NCI-H1417 treated with DMSO at 0.1 percent for 48 hours (cell line): ENCODE results near the gene BDH1.

ENCODE experiments used
- DNase-seq: peaks from one replicate; lab custom pipeline; 2025; lab: John Stamatoyannopoulos, UW

BDH1 gene

DNA sequence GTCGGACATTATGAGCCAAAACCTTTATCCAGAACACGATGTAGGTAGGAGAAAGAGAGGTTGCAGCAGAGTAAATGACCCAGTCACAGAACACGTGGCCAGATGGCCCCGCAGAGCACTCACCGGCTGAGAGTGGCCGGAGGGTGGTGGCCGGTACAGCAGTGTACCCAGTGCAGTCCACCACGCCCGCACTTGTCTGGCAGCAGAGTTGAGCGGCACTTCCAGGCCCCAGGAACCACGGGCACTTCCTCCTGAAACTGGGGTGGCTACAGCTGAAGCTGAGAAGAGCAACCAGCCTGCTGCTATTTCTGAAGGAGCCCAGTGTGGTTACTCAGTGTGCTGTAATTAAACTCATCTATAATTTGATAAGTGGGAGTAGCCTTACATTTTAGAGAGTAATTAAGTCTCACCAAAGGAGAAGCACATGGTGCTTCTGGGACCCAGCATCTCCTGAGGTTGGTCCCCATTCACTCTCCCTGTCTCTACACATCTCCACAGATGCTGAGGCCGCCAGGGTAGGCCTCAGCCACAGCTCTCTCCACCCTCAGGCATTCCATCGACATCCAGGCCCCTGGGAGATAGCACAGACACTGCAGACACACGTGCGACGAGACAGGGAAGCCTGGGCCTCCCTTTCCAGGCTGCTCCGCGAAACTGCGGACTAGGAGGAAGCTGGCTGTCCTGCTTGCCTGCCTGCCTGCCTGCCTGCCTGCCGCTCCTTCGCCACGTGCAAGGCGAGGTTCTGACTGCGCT, 49.8 kb downstream of the BDH1 start:
- DNase-seq: no peak

DNA sequence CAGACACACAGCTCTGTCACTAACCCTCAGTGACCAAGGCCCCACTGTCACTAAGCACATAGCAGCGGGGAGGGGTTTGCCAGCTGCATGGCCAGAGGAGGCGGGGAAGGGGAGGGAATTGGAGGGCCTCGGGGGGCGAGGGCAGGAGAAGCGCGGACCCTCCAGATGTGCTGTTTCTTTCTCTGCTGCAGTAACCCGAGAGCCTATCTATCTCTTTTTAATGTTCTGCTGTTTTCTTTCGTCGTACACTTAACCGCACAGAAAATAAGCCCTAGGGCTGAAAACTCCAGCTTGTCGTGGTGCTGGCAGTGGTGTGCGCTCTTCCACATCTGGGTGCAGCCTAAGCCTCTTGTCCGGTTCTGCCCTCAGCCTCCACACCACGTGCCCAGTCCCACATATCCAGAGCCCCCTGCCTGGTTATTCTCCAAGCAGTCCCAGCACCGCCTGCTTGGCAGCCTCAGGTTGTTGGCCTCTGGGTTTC, 51.1 kb downstream of the BDH1 start:
- DNase-seq: no peak

DNA sequence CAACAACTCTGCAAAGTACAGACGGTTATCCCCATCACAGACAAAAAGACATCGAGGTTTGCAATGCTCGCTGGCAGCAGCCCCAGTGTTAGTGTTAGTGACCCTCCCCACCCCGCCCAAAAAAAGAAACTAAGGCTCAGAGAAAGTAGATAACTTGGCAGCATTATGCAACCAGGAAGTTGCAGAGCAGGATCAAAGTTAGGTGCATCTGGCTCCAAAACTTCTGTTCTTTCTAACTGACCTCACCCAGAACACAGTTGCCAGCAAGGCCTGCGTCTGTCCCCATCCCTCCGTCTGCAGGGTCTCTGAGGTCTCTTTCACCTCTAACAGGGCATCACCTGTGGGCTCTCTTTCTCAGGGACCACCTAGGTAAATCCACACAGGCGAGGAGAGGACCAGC, 51.5 kb downstream of the BDH1 start:
- no peak for DNase-seq

DNA sequence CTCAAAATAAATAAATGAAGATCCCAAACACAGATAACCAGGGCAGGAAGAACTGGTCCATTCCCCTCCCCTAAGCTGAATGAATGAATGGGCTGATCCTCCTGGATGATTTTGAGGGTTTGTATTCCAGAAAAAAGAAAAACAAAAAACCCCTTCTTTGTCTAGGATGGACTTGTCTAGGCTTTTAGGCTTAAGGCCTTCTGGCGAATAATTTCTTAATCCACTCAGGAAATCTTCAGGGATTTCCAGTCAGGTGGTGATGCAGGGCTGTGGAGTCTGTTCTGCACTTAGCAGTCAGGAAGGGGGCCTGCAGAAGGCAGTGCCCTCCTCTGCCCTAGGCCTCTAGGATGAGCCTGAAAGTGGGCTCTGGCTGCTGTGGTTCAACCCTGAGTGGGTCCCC, 52.1 kb downstream of the BDH1 start:
- no peak for DNase-seq

DNA sequence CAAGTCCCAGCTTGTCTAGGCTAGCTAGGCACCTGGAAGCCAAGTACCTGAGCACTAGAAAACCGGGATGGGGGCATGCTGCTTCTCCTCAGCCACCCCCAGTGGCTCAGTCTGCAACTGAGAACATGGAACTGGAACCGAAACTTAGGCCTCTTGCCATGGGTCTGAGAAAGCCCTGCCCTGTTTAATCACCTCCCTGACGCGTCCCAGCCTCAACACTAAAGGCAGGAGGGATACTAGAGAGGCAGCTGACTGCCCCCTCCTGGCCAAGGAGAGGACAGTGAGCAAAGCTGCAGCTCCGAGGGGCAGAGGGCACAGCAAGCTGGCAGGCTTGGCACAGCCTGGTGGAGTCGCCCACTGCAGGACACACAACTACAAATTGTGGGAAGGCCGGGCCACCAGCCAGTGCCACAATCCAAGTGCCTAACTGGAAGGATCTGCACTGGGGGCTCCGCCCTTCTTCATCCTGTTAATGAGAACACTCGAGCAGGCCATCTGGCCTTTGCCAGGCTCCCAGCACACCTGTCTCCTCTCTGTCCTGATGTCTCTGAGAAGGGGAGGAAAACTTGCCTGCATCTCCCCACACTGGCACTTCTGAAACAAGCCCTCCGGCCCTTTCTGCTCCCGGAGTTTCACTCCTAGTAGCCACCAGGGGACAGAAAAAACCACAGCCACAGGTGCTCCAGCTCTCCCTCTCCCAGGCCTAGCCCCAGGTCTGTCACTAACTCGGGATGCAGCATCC, 53.7 kb downstream of the BDH1 start:
- DNase-seq: no peak

DNA sequence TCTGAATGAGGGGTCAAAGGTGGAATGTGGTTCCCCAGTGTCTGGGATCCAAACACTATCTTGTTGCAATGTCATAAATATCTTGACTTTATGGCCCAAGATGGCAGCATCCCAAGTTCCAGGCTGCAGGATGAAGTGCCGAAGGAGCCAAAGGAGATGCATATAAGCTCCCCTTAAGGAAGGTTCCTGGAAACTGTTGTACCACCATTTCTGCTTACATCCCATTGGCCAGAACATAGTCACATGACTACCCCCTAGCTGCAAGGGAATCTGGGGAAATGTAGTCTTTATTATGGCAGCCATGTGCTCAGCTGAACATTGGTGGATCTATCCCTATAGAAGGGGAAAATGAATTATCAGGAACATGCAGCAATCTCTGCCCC, 54.3 kb downstream of the BDH1 start:
- no peak for DNase-seq

DNA sequence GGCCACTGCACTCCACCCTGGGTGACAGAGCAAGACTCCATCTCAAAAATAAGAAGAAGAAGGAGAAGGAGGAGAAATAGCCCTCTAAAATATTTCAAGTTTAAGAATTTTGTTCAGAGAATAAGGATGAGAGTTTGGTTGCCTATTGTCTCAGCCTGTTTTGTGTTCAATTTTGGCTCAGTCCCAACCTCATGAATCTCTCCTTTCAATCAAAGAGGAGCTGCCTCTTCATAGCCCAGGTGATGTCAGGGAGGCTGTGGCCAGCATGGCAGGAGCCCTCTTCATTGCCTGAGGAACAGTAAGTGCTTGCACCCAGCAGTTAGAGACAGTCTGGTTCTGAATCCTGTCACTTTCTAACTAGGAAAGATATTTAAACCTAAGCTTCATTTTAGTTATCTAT, 55.0 kb downstream of the BDH1 start:
- DNase-seq: no peak

DNA sequence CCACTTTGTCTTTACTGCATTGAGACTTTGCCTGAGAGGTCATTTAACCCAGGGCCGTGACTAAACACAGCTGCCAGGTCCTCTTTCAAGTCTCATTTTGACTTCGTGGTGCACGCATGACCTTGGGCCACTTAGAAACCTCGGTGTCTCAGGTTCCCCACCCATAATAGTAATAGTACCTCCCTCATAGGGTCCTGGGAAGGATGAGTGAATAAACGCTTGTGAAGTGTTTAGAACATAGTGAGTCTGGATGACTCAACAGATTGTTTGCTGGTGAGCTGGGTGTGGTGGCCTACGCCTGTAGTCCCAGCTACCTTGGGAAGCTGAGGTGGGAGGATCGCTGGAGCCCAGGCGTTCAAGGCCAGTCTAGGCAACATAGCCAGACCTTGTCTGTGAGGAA, 56.3 kb downstream of the BDH1 start:
- DNase-seq: no peak

DNA sequence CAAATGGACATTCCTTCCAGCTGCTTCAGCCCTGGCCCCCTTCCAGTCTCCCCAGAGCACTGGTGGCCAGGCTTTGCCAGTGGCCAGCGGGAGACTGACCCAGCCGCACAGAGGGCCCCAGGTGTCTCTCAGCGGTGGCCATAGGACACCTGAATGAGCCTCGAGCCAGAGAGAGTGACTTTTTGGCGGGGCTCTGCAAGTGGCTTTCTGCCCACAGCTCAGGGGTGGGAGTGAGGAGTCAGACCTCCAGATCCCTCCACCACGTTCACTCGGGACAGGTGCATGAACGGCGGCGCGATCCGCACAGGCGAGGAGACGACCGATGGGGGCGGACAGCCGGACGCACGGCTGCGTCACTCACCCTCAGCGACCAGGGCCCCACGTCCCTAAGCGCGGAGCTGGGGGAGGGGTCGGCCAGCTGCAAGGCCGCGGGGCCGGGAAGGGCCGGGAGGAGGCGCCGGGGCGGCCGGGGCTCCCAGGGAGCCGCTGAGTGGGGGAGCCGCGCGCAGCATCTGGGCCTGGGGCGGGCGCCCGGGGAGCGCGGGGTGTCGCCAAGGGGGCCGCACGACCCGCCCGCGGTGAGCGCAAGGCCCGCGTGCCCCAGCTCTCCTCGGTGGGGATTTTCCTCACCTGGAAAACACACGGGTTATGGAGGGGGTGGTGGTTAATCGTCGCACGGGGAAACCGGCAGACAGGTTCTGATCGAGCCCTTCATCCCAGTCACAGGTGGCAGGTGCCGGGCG, 57.1 kb downstream of the BDH1 start:
- no peak for DNase-seq

DNA sequence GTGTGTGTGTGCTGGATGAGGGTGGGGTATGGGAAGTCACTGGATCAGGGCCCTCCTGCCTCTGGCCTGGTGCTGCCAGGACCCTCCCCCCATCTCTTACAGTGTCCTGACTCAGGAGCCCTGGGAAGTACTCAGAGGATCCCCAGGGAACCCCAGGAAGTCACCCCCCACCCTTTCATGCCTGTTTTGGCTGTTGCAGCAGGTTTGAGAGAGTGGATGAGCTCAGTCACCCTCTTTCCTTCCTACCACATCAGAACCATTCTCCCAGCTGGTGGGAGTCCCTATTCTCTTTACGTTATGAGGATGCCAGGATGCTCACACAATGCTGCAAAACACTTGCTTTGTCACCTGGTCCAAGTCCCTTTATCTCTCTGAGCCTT, 59.0 kb downstream of the BDH1 start:
- no peak for DNase-seq

DNA sequence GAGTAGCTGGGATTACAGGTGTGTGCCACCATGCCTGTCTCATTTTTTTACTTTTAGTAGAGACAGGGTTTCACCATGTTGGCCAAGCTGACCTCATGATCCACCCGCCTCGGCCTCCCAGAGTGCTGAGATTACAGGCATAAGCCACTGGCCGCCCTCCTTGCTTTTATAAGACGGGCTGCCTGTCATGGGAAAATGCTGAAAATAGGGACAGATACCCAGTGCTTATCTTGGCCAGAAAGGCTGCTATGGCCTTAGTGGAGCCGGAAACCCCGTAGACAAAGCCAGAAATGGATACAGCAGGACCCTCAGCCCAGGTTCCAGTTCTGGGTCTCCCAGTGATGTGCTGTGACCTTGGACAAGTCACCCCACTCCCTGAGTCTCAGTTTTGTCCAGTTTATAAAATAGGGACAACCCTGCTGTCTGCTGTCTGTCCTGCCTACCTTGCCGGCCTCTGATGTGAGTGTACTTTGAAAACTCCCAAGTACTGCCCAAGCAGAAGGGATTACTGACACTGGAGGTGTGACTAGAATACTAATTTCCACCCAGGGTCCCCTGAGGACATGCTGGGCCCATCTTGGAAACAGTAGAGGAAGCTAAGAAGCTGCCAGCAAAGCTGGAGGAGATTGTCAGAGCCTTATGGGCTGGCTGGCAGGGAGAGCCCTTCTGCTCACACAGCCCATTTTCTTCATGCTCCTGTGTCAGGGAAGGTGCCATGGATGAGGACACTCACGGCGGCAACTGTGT, 59.6 kb downstream of the BDH1 start:
- no peak for DNase-seq

DNA sequence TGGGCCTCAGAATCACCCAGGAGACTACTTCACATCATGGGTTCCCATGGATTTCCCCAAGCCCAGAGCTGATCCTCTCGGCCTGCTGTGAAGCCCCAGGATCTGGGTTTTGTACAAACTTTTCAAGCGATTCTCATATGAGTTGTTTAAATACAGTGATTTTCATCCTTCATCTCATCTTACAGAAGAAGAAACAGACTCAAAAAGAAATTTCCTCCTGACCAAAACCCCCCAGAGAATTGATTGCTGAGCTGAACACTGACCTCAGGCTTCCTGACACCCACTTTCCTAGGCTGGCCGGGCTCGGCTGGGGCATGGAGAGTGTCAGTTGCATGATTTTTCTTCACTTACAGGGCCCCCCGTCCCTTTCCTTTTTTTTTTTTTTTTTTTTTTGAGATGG, 60.3 kb downstream of the BDH1 start:
- no peak for DNase-seq

DNA sequence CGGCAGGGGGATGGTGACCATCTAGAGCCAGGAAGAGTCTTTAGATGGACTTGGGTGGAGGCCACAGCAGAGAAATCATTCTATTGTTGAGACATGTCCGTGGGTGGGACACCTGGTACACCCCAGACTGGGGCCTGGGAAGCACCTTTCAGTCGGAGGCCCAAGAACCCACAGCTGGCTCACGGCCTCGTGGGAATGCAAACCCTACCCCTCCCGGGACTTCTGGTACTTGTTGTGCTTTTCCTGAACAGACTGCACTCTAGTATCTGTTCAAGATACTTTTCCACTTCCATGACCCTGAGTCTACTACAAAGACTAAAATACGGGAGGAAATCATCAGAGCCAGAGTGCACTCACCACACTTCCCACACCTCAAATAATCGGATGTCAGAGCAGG, 60.7 kb downstream of the BDH1 start:
- no peak for DNase-seq

DNA sequence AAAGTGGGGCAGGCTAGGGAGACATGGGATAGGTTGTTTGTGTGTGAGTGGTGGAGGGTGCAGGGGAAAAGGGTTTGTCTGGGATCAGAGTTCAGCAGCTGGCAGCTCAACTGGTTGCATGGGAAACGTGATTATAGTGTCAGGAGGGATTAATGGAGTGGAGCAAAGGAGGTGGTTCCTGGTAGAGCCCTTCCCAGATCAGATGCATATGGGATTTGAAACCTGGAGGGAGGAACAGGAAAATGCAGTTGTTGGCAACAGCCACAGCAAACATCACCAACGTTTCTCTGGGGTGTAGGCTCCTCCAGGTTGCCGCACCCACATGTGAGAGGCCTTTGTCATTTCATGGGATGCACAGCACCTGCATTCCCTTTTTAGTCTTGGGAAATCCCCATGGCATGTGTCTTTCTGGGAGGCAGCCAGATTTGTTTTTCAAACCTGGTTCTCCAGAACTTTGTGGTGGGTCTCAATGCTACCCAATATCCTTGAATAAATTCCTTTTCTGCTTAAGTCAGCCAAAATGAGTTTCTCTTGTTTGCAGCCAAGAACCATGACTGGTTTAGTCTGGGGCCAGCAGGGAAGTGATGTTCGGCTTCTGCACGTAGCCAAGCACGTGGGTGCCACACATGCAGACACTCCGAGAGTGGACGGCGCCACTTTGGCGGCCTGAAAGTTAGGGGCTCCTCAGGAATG, 61.3 kb downstream of the BDH1 start:
- no peak for DNase-seq

DNA sequence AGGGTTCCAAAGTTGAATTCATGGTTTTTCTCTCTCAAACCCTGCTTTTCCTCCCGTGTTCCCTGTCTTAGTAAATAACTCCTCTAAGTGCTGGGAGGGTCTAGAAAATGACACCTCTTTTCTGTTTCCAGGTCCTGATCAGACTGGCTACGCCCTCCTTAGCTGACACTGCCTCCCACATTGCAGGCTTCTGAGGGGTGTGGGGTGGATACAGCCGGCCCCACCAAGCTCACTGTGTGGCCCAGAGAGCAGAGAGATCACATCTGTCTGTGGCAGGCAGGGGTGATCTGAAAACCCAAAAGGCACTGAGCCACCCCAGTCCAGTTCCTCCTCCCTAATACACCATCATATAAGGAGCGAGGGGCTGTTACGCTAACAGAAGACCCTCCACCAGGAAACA, 62.7 kb downstream of the BDH1 start:
- no peak for DNase-seq

DNA sequence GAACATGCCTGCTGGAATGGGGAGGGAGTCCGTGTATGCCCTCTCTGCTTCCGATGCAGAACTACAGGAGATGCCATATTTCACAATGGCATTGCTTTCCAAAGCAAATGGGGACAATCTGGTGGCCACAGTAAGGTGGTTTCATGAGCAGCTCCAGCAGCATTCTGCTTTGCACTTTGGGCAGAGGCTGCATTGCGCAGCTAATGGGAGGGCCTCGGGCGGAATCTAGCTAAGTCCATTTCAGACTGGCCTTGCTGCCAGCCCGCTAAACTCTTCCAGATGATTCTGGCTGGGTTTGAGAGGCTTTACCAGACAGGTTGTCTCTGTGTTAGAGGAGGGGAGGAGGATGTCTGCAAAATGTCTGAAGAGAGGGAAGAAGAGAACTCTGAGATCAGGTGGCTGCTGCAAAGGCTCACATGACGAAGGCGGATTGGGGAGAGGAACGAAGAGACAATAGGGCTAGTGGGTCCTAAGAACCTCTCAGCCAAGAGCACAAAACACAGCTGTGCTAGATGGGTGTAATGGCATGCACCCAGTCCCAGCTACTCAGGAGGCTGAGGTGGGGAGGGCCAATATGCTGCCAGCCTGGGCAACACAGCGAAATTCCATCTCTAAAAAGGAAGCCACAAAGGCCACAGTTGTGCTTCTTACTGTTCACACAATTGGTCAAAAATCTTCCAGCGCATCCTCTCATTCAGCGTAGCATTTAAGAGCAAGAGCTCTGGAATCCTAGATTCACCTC, 63.7 kb downstream of the BDH1 start:
- DNase-seq: no peak

DNA sequence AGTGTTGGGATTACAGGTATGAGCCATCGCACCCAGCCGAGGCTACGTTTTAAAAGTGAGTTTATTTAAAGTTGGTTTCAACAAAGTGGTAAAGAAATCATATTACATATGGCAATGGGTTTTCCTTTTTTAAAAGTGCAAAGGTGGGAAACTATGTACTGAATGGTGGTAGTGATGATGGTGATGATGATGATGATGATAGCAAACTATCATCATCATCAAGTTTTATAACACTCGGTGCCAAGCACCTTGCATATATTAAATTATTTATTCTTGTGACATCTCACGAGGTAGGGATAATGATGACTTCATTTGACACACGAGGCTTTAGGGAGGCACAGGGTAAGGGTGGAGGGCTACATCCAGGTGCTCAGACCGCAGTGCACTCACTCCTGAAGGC, 64.3 kb downstream of the BDH1 start:
- DNase-seq: no peak

DNA sequence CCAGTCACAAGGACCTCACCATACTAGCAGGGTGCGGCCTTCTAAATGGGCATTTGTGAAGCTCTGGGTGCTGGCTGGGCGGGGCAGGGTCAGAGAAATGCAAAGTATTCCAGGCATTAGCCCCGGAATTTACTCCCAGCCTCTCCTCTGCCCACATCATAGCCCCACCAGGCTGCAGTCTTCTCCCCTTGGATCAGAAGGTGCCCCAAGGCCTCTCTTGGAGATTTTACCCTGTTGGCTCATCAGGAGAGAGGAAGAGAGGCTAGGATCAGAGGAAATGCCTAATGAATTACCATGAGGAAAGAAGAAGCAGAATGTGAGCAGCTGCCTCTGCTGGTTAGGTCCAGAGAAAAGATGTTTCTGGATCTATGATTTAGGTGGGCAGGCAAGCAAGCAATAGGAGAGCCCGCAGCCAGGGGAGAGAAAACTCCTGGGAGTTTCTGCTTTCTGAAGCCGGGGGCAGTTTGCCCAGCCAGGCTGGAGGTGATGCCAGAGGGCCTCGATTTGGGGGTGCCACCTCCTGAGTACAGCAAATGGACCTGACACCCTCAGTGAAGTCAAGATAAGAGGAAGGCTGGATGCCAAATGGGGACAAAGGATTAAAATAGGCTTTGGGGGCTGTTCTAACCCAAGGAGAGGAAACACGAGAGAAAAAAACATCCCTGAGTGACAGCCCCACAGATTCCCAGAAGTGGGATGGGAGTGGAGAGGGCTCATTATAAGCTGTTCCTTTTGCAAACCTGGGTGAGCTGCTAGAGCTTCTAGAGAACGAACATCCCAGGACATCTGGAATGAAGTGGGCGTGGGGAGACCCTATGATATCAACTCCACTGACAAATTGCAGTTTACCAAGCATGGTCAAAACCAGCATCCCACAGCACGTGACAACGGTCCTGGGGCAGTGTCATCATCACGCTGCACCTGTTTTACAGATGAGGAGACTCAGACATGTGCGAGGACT, 65.4 kb downstream of the BDH1 start:
- DNase-seq: no peak

DNA sequence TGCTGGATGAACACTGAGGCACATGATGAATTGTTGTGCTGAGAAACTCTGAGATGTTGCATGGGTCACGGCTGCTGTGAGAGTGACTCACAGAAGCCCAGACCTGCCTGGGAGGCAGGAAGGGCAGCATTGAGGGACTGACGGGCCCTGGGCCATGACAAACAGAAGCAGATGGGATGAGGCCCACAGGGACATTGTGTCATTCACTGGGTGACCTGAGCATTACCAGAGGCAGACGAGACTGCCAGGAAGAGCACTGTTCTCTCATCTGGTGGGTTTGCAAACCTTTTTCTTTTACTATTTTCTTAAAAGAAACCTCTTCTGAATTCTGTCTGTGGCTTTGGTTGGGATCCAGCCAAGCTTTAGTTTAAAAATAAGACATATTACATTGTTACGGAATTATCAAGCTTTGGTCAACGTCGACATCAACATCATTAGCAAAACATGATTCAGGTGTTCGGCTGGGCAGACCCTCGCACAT, 67.8 kb downstream of the BDH1 start:
- DNase-seq: no peak

DNA sequence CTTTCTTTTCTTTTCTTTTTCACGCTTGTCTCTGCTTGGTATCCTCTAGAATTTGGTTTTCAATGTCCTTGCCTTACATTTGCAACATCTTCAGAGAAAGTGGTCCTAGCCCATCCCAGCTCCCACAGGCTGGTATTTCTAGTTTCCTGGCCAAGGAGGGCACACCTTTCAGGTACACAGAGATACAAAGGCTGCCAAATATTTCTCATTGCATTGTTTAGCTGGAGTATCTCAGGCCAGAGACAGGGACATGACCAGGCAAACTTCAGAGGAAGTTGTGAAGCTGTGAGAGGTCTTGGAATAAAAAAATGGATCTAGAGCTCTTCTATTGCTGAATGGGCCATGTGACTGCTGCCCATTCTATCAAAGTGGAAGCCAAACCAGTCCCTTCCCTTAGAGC, 68.9 kb downstream of the BDH1 start:
- DNase-seq: no peak
